RKO (cell line): ENCODE data around the gene PEX14.

Source experiments
- DNase-seq: peaks from one replicate; pipeline ENCODE4 v3.0.0-alpha.2; 2016; ENCODE audit warnings: low spot score

Gene PEX14

DNA sequence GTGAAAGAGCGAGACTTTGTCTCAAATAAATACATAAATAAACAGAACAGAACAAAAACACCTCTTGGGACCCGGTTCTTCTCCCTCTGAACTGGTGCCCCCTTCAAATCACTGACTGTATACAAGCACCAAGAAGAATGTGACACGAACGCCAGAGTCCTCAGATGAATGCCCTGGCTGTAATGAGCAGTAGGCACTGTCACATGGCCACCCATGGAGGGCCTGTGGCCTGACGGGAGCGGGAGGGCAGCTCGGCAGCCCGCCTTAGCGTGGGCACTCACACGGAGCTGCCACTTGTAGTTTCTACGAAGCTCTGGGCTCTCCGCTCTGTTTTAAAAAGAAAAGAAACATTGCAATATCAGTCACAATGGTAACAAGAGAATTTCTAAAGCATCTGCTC lies 146.0 kb downstream of the PEX14 start:
- DNase-seq, result no peak

DNA sequence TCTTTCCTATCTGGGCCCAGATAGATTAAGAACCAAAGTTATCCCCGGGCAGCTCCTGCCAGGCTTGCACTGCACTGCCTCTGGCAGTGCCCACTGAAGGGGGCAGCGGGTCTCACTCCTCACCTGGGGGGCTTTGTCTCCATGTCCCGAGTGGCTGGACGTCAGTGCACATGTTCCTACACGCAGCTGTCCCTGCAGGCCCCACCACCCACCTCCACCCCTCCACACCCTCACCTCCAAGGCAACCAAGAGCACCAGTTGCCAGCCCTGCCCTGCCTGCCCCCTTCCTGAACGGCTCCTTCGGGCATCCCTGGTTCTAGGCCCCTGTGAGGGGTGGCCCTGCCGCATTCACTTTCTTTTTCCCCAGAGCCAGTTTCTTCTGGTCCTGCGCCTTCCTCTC lies 147.2 kb downstream of the PEX14 start:
- DNase-seq, result no peak

DNA sequence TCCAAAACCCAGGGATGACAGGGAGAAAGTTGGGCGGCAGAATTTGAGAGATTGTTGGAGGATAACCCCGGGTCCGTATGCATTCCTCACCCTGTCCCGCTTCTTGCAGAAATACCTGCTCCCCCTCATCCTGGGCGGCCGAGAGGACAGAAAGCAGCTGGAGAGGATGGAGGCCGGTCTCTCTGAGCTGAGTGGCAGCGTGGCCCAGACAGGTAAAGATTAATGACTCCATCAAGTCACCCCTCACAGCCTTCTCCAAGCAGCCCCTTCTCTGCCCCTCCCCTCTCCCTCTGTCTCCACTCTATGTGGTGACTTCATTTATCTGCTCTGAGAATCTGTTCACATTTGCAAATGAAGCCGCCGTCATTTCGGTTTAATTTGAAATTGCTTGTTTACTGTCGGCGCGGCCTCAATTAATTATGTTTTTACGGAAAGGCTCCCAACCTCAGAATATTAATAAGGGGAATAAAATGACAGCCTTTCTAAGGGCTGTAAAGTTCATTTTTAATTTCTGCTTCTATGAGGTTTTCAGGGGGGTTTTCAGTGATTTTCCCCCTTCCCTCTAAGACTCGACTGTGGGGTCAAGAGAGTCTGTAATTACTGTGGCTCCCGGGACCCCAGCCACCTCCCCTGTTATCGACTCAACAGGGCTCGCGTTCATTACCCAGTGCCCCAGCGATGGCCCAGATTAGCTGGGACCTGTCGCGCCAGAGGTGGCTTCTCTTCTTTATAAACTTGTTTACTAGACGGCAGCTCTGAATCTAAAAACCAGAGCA lies 148.3 kb downstream of the PEX14 start:
- no peak for DNase-seq

DNA sequence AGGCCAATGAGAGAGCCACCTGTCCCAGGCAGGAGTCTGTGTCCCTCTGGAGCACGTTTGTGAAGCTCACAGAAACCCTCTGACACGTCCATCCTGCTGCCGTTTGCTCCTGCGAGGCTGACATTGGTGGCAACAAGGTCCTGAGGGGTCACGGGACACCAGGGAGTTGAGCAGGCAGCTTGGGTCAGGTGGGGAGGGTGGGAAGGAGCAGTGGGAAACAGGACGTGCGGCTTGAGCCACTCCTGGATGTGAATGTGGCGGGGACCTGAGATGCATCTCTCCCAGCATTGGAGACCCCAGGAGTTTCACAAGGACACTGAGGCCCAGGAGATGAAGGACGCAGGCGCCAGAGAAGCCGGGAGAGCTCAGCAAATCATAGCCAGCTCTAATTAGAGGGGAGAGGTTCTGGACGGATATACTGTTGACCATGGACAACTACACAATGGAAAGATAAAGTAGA lies 149.0 kb downstream of the PEX14 start:
- no peak for DNase-seq

DNA sequence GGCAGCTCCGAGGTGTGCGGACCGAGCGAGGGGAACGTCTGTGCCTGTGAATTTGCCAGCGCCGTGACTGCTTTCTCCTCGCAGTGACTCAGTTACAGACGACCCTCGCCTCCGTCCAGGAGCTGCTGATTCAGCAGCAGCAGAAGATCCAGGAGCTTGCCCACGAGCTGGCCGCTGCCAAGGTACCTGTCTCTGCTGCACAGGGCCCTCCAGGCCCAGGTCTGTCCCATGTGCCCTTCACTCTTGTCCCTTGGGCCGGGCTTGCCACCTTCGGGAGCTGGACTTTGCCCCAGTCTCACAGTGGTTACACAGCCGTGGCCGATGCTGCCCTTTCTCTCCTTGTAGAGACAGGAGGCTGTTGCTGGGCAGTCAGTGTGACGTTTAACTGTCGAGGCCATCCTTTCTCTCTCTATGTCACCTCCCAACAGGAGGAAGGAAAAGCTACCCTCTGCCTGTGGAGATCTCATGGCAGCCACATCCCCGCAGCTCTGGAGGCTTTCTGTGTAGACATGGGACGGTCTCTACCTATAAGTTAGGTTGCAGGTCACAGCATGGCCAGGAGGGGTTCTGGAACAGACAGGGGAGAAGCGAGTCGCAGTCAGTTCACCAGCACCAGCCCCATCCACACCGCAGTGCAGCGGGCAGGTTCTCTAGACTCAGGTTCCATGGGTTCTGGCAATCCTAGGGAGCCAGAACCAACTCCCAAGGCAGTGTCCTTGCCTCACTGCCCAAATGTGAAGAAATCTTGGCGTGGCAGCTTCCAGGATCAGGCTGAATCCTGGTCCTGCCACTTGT lies 149.7 kb downstream of the PEX14 start:
- DNase-seq, result no peak

DNA sequence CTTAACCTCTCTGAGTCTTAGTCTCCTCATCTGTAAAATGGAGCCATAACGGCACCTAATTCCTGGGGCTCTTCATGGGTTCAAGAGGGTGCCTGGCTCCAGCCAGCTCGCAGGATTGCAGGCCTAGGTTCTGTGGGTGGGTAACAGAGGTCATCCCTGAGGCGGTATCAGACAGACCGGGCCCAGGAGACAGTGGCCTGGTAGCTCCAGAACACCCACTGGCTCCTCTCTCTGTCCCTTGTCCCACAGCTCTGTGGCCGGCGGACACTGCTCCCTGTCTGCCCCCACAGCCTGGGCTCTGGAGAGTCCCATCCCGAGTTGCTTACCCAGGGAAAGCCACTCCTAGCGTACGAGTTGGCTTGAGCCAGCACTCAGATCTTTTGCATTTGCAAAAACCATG lies 150.3 kb downstream of the PEX14 start:
- no peak for DNase-seq

DNA sequence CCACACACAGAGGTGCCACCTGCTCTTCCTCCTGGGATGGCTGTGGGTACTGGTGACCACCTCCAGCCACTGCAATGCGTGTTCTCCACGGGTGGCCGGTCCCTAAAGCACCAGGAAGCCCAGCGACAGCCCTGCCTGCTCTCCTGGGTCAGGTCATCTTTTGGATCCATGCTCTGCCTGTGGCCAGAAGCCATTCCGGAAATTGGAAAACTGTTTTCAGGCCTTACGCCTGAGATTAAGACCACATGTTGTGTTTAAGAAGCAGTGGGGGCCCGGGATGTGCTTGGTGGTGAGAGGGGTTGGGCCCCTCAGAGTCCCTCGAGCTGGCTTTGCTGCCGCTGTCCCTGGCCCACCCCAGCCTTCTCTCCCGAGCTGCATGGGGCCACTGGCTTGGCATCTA lies 150.8 kb downstream of the PEX14 start:
- DNase-seq, result no peak

DNA sequence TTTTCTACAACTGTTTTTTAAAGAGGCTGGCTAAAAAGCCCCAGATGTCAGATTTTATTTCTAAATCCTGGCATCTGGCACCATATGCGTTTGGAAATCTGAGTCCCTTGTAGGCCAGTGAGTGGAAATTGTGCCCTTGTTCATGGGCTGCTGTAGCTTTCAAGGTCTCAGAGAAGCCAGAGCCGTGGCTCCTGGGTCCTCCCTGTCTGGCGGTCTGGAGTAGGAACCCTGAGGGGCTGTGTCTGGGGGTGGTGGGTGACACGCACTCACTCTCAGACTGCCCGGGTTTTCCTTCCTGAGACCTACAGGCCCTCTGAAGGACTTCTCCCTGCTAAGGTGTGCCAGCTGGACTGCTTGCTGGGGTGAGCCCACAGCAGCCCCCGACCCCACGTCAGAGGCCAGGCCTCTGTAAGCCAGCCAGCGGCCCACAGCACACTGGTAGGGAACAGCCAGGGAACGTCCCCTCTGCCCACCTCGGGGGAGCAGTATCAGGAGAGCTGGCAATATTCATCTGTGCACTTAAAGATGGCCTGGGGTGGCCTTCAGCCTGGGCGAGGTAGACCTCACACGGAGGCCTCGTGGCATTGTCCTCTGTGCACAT lies 151.5 kb downstream of the PEX14 start:
- no peak for DNase-seq

DNA sequence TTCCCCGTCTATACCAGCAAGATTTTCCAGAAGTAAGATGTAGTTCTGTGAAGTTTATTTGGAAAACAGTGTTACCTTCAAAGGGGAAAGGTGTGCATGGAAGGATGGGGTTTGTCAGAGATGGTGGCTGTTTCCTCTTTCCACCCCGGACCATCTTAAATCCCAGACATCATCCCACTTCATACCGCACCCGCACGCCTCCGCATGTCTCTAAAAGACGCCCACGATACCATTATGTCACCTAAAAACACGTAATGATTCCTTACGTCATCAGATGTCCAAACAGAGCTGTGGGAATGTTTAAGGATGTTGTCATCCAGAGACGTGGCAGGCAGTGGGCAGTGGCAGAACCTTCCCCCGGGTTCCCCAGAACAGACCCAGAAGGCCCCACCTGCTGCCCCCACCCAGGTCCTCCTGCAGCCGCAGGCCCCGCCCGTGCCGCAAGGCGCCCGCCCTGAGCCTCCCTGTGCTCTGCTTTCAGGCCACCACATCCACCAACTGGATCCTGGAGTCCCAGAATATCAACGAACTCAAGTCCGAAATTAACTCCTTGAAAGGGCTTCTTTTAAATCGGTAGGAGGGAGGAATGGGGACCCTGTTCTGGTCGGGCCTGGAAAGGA lies 152.2 kb downstream of the PEX14 start:
- DNase-seq, result no peak

DNA sequence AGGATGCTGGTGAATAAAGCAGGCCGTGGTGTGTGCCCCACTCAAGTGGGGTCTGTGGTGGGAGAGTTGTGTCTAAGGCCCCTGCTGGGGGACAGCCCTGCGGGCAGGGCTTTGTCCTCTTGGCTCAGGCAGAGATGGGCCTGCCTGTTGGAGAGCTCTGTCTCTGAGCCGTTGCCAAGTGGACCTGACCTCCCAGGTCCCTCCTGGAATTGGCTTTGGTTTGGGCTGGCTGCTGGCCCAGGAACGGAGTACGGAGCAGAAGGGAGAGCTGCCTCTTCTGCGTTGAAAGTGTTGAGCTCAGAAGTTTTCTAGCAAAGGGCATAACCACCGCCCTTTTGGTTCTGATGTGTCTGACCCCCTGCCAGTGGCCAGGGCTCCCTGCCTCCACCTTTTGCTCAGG lies 153.9 kb downstream of the PEX14 start:
- DNase-seq, result no peak

DNA sequence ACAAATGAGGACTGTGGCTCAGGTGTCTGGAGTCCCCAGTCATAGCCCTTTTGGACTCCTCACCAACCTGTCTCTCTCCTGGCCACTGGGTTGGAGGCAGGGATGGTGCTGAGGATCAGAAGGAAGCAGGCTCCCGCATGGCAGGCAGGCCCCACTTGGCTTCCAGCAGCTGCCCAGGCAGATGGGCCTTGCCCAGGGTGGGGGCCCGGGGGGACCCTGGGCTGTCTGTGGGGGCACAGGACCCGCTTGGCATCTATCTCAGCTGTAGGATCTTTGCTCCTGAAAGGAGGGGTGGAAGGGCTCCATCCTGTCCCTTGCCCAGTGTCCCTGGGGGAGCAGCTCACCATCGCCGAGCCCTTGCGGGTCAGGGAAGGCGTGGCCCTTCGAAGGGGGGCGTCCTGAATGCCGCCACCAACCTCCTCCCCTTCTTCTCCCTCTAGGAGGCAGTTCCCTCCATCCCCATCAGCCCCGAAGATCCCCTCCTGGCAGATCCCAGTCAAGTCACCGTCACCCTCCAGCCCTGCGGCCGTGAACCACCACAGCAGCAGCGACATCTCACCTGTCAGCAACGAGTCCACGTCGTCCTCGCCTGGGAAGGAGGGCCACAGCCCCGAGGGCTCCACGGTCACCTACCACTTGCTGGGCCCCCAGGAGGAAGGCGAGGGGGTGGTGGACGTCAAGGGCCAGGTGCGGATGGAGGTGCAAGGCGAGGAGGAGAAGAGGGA lies 154.5 kb downstream of the PEX14 start:
- no peak for DNase-seq

DNA sequence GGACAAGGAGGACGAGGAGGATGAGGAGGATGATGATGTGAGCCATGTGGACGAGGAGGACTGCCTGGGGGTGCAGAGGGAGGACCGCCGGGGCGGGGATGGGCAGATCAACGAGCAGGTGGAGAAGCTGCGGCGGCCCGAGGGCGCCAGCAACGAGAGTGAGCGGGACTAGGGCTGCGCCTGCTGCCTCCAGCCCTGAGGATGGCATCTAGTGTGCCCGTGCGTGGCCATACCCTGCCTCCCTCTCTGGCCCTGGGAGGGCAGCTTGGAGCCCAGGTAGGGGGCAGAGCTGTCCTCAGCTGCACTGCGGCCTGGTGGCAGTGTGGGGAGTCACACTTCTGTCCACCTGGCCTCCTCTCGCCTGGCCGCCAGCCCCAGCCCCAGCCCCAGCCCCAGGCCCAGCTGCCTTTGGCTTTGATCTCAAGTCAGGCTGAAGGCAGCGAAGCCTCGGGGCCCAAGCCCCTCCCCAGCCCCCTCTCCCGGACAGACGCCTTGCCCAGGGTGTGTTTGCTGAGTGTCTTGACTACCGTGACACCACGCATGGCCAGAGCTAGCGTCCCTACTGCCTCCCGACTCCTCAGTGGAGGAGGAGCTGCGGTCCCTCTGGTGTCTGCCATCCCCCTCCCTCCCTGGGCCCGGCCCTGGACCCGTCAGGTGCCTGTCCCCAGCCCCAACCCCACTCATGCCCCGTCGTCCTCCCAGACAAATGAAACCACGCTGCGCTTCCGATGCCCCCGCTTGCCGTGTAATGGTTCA lies 155.2 kb downstream of the PEX14 start:
- no peak for DNase-seq

DNA sequence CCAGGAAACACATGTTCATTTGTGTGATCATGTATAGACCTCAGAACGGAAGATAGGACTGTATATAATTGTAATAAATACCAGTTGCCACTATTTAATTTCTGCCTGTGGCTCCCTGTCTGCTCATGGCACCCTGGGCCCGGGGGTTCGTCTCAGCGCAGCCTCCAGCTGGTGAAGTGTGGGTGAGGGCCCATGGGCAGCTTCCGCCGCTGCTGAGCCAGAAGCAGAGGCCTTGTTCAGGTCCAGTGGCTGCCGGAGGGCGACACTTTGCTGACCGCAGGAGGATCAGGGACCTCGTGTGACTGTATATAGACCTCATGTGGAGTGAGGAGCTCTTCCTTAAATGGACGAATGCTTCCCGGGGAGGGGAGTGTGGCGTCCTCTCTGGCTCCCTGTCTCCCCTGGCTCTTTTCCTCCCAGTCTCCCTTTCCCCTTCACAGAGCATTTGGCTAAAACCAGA lies 155.9 kb downstream of the PEX14 start:
- no peak for DNase-seq

DNA sequence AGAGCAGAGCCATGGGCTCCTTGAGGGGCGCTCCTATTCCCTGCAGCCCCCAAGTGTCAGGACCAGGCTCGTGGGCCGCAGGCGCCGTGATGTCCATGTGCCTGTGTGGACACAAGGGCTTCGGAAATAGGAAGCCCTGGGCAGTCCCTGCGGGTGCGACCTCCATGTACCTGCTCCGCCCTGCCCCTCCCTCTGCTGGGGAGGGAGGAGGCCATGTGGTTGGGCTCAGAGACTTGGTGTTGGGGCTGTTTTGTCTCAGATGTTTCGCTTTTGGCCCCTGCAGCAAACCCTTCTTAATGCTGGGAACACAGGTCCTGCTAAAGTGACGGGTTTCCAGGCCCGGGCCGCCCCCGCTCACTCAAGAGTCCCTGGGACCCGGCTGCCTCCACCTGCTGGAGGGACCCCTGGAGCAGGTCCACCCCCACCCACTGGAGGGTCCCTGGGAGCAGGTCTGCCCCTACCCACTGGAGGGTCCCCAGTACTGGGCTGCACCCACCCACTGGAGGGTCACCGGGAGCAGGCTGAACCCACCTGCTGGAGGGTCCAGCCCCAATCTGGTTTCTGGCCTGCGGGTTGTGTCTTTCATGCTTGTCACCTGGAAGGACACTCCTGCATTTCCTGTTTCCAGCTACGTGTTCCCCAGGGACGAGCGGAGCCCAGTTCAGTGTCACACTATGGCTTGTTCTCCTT lies 156.5 kb downstream of the PEX14 start:
- DNase-seq, result no peak

DNA sequence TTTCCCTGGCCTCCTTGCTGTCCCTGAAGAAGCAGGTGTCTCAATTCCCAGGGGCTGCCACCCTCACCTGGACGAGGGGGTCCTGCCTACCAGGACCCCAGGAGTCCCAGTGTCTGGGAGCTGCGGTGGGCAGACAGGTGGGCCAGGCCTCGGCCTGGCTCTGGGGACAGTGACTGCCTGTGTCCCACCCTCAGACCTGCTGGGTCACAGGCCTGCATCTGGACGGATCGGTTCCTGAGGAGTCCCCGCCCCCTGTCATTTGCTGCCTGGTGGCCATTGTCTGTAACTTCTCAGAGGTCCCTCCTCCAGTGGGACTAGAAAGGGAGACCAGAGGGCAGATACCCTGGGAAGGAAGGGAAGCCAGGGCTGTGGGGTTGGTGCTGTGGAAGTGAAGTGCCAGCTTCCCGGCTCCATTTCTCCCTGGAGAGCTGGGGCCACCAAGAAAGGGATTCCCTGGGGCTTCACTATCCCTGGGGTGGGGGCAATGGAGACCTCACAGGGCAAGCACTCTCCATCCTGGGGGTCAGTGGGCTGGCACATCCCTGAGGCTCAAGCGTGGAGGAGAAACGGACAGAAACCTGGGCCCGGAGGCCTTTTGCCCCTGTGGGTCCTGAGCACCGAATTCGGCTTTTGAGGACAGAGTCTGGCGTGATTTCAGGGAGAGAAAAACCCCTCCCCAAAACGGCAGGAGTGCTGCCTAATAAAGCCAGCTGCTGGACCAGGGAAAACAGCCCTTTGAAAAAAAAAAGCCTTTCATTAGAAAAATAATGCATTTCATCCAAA lies 157.3 kb downstream of the PEX14 start:
- DNase-seq, result no peak

DNA sequence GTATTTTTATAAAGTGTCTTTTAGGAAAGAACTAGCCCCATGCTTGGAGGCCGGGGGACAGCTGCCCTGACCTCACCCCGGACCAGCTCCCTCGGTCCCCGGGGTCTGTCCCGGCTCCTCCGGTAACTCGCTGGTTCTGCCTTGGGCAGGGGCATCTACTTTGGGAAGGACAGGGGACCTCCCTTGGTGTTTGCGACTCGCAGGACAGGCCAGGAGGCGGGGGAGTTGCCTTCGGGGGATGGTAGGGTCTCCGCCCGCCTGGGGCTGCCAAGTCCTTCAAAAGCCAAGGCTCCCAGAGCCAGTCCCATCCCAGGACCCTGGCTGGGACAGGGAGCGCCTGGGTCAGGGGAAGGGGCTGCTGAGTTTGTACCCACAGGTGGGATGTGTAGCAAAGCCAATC lies 157.9 kb downstream of the PEX14 start:
- DNase-seq, result no peak

DNA sequence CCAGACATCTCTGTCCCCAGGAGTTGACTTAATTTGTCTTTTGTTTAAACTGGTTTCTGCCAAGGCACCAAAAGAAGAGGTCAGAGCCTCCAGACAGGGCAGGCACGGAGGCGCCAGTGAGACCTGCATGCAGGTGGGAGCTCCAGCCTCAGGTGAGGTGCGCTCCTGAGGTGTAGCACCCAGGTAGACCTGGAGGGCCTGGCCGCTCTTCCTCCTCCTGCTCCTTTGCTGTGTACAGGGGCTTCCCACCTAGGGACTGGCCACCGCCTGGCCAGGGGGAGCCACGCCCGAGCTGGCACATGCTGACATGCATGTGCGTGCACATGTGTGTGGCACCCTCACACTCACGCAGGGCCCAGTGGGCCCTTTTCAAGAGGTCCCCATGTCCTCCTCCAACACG lies 158.7 kb downstream of the PEX14 start:
- no peak for DNase-seq

DNA sequence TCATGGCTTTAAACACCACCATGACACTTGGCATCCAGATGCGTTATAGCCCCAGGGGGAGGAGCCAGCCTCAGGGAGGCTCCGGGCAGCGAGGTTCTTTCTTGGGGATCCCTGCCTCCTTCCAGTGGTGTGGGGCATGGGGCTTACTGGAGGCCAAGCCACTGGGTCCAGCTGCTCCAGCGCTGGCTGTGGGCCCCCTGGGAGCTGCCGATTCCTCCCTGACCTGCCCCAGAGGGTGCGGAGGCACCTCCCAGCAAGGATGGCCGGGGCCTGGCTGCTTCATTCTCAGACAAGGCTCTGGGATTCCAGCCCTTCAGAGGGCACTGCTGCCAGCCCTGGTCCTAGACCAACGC lies 159.3 kb downstream of the PEX14 start:
- no peak for DNase-seq

DNA sequence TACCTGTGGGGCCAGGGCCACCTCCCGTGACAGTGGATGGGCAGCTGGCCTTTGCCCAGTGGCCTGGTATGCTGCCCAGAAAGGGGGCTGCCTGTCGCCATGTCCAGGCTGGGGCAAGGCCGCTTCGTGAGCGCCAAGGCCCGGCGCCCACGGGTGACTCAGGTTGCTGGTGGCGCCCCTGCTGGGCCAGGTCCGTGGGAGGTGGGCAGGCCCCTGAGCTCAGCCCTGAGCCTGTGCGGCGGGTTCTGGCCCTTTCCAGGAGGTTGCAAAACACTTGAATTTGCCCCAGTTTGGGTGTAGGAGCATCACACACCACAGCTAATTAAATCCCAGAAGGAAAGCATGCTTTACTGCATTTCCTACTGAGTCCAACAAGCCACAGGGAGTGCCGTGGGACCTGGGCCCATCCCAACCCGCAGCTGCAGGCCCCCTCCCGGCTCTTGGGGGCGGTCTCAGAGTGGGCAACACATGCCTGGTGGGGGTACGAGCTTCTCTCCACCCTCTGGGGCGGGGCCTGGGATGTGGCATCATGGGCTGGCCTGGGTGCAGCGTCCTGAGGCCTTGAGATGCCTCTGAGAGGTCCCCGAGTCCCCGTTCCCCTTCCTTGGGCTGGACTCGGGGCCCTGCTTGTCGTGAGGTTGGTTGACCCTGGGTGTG lies 159.8 kb downstream of the PEX14 start:
- no peak for DNase-seq
